ENCODE measurements around the gene CACNG7. TPM values are rescaled to one million over a fixed set of nuclear protein-coding genes. Genes with fewer than 3 reads are reported as not detected.

CACNG7 gene
- total RNA-seq, 4 donors from 2014 or later: not detected

DNA sequence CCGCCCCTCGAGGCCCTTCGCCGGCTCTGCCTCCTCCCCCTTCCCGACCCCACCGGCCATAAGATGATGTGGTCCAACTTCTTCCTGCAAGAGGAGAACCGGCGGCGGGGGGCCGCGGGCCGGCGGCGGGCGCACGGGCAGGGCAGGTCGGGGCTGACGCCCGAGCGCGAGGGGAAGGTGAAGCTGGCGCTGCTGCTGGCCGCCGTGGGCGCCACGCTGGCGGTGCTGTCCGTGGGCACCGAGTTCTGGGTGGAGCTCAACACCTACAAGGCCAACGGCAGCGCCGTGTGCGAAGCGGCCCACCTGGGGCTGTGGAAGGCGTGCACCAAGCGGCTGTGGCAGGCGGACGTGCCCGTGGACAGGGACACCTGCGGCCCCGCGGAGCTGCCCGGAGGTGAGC is 83.7 kb downstream of the CACNG7 start:
- H3K36me3 ChIP-seq: no peaks in the 10 kb centered on the region
- H3K27me3 ChIP-seq: peaks cover 0 to 6% of the 10 kb centered on the region in 2 donors
- TF ChIP-seq, protein P1, sequence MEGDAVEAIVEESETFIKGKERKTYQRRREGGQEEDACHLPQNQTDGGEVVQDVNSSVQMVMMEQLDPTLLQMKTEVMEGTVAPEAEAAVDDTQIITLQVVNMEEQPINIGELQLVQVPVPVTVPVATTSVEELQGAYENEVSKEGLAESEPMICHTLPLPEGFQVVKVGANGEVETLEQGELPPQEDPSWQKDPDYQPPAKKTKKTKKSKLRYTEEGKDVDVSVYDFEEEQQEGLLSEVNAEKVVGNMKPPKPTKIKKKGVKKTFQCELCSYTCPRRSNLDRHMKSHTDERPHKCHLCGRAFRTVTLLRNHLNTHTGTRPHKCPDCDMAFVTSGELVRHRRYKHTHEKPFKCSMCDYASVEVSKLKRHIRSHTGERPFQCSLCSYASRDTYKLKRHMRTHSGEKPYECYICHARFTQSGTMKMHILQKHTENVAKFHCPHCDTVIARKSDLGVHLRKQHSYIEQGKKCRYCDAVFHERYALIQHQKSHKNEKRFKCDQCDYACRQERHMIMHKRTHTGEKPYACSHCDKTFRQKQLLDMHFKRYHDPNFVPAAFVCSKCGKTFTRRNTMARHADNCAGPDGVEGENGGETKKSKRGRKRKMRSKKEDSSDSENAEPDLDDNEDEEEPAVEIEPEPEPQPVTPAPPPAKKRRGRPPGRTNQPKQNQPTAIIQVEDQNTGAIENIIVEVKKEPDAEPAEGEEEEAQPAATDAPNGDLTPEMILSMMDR (IDR thresholded peaks at IDR 0.05): no peak
- TF ChIP-seq POLR2A (IDR thresholded peaks at IDR 0.05): no peak
- H3K9me3 ChIP-seq: no peaks in the 10 kb centered on the region
- peaks cover 0 to 8% (median 0%) of the 10 kb centered on the region in 4 donors for H3K4me1 ChIP-seq
- no peak for DNase-seq
- no peak overlapping the region for H3K4me3 ChIP-seq
- H3K27ac ChIP-seq: no peak overlapping the region

DNA sequence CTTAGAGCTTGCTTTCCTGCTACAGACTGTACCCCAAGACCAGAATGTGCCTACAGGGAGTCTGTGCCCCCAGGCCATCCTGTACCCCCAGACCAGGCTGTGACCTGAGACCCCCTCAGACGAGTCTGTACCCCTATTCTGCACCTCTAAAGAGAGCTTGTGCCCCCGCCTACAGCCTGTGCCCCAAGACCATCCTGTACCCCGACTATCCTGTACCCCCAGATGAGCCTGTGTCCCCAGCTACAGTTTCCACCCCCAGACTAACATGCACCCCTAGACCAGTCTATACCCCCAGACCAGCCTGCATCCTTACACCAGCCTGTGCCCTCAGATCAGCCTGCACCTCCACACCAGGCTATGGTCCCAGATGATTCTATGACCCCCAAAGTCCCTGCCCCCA is 84.4 kb downstream of the CACNG7 start:
- TF ChIP-seq, protein P1 (IDR thresholded peaks at IDR 0.05): no peak
- no peak for TF ChIP-seq POLR2A (IDR thresholded peaks at IDR 0.05)
- peaks cover 0 to 6% of the 10 kb centered on the region in 2 donors for H3K27me3 ChIP-seq

More for the DNA sequence above, 84.4 kb downstream of the CACNG7 start:
- H3K36me3 ChIP-seq: no peaks in the 10 kb centered on the region
- no peak overlapping the region for H3K4me3 ChIP-seq
- H3K4me1 ChIP-seq: peaks cover 0 to 8% (median 0%) of the 10 kb centered on the region in 4 donors
- no peak for DNase-seq
- no peaks in the 10 kb centered on the region for H3K9me3 ChIP-seq
- H3K27ac ChIP-seq: no peak overlapping the region

Other genes starting within 250 kb of the CACNG7 start
- gene NLRP12, start 85.0 kb upstream of the CACNG7 start, total RNA-seq: under 1 TPM in 1 of 4 donors, not detected in 3; 0.67 TPM
- gene MYADM, start 41.4 kb upstream of the CACNG7 start, total RNA-seq: 10 to 100 TPM; 11.4 to 52.8 (median 32.5) TPM
- 1 to 10 TPM in 1 of 4 donors, under 1 TPM in 1, not detected in 2; 0.47 to 2.5 TPM for gene PRKCG, start 27.1 kb upstream of the CACNG7 start, total RNA-seq
- not detected for gene CACNG8, start 53.7 kb downstream of the CACNG7 start, total RNA-seq
- gene CACNG6, start 82.4 kb downstream of the CACNG7 start, total RNA-seq: not detected
- gene VSTM1, start 154.6 kb downstream of the CACNG7 start, total RNA-seq: not detected
- gene TARM1, start 172.1 kb downstream of the CACNG7 start, total RNA-seq: not detected
- 1 to 10 TPM in 1 of 4 donors, under 1 TPM in 1, not detected in 2; 0.70 to 1.7 TPM for gene OSCAR, start 191.5 kb downstream of the CACNG7 start, total RNA-seq
- 100 to 1,000 TPM in 1 of 4 donors, 10 to 100 TPM in 3; 40.6 to 156 (median 45.7) TPM for gene NDUFA3, start 193.6 kb downstream of the CACNG7 start, total RNA-seq
- gene TFPT, start 206.4 kb downstream of the CACNG7 start, total RNA-seq: 10 to 100 TPM in 2 of 4 donors, 1 to 10 TPM in 2; 9.3 to 15.7 (median 10.6) TPM
- 10 to 100 TPM; 23.3 to 75.1 (median 41.4) TPM for gene PRPF31, start 206.5 kb downstream of the CACNG7 start, total RNA-seq
- gene CNOT3, start 228.5 kb downstream of the CACNG7 start, total RNA-seq: 10 to 100 TPM; 26.1 to 99.9 (median 38.9) TPM